GM23248 (cell line): ENCODE measurements around the gene ITPRIPL1. TPM values are rescaled to one million over a fixed set of nuclear protein-coding genes. Genes with fewer than 3 reads are reported as not detected.

Experiments
- DNase-seq: peaks from one replicate; pipeline ENCODE4 v3.0.0-alpha.2; 2015
- H2AFZ ChIP-seq: fragments of 200-600 bp; sonication (generic); 2 replicates; pipeline ENCODE4 v1.6.1; 2016; ENCODE audit warnings: antibody characterized with exemption
- H3F3A ChIP-seq: fragments of 200-600 bp; sonication (generic); 2 replicates; pipeline ENCODE4 v1.6.1; 2016; ENCODE audit warnings: mild to moderate bottlenecking, antibody characterized with exemption, mixed run types; ENCODE audit not compliant: insufficient read depth
- H3K27ac ChIP-seq: fragments of 200-600 bp; sonication (generic); 2 replicates; pipeline ENCODE4 v1.5.1; 2016; ENCODE audit warnings: mild to moderate bottlenecking
- H3K27me3 ChIP-seq: fragments of 200-600 bp; sonication (generic); replicated peaks from 2 replicates; pipeline ENCODE4 v1.6.1; 2016; ENCODE audit warnings: mild to moderate bottlenecking; ENCODE audit not compliant: insufficient read depth
- H3K36me3 ChIP-seq: fragments of 200-600 bp; sonication (generic); 2 replicates; pipeline ENCODE4 v1.6.1; 2016; ENCODE audit warnings: low read depth, mild to moderate bottlenecking
- H3K4me1 ChIP-seq: fragments of 200-600 bp; sonication (generic); 2 replicates; pipeline ENCODE4 v1.6.1; 2016; ENCODE audit warnings: mild to moderate bottlenecking; ENCODE audit not compliant: insufficient read depth
- H3K4me2 ChIP-seq: fragments of 200-600 bp; sonication (generic); one replicate; pipeline ENCODE4 v1.6.1; 2016; ENCODE audit warnings: mild to moderate bottlenecking; ENCODE audit not compliant: unreplicated experiment
- H3K4me3 ChIP-seq: fragments of 200-600 bp; sonication (generic); 2 replicates; pipeline ENCODE4 v1.5.1; 2016; ENCODE audit warnings: mild to moderate bottlenecking
- H3K79me2 ChIP-seq: fragments of 200-600 bp; sonication (generic); 2 replicates; pipeline ENCODE4 v1.6.1; 2016; ENCODE audit warnings: mild to moderate bottlenecking; ENCODE audit not compliant: insufficient read depth
- H3K9ac ChIP-seq: fragments of 200-600 bp; sonication (generic); 2 replicates; pipeline ENCODE4 v1.6.1; 2016; ENCODE audit warnings: mild to moderate bottlenecking
- H3K9me2 ChIP-seq: fragments of 200-600 bp; sonication (generic); 2 replicates; pipeline ENCODE4 v1.6.1; 2016; ENCODE audit warnings: mixed run types, mild to moderate bottlenecking, moderate library complexity; ENCODE audit not compliant: insufficient read depth
- H3K9me3 ChIP-seq: fragments of 200-600 bp; sonication (generic); one replicate; pipeline ENCODE4 v1.6.1; 2017; ENCODE audit warnings: low read depth
- H4K20me1 ChIP-seq: fragments of 200-600 bp; sonication (generic); 2 replicates; pipeline ENCODE4 v1.6.0; 2016; ENCODE audit not compliant: insufficient read depth
- EZH2 ChIP-seq: fragments of 200-600 bp; sonication (generic); IDR thresholded peaks from 2 replicates; pipeline ENCODE4 v1.6.1; 2018; ENCODE audit warnings: antibody characterized with exemption, mild to moderate bottlenecking; ENCODE audit not compliant: insufficient read depth, poor library complexity, severe bottlenecking
- EZH2phosphoT487 ChIP-seq: fragments of 200-600 bp; sonication (generic); IDR thresholded peaks from 2 replicates; pipeline ENCODE4 v1.6.1; 2018; ENCODE audit warnings: antibody characterized with exemption, moderate library complexity, mild to moderate bottlenecking, low read depth; ENCODE audit not compliant: insufficient read depth
- WGBS, 2 experiments: methylation state at CpG; one replicate each; pipeline ENCODE4 v1.1.6; 2015 to 2017; ENCODE audit warnings: low lambda C conversion rate in 2 of 2, low coverage in 1 of 2; ENCODE audit errors: missing lambda C conversion rate in 2 of 2; 5-methylcytosine and 5-hydroxymethylcytosine counted together
- in situ Hi-C: fragments of 300-500 bp; cut with MboI; formaldehyde crosslinking; loops from 2 replicates; pipeline ENCODE4 v1.15.0; 2020
- polyA plus RNA-seq: library from polyadenylated mRNA; unstranded; fragments of >200 nt; fragmentation: Nextera tagmentation; extraction: Ambion mirVana; gene quantifications from 2 replicates; pipeline ENCODE4 v1.2.1, GENCODE V29; 2016
- total RNA-seq: library from RNA; depleted of rRNA; stranded (reverse); fragments of >200 nt; shearing (Covaris generic); gene quantifications from 2 replicates; pipeline ENCODE4 v1.2.3, GENCODE V29; 2014

Gene ITPRIPL1
- total and polyA plus RNA-seq, 2 experiments from 2014 or later, result 0.19 to 0.32 TPM

GRCh38 chr2:96342085-96342484 lies 17.0 kb downstream of the ITPRIPL1 start:
- Histone ChIP-seq H3K36me3 (no peaks in the 10 kb centered on the region), H3K9ac (no peak overlapping the region), H3K9me2 (no peaks in the 10 kb centered on the region), H3K27me3 (no peaks in the 10 kb centered on the region), H3K9me3 (no peaks in the 10 kb centered on the region), H3K79me2 (peaks cover 52% of the 10 kb centered on the region), H3F3A (no peaks in the 10 kb centered on the region), H2AFZ (no peak overlapping the region), H4K20me1 (no peaks in the 10 kb centered on the region), H3K4me3 (no peak overlapping the region), H3K27ac (no peak overlapping the region), H3K4me2 (no peak overlapping the region), H3K4me1 (no peaks in the 10 kb centered on the region)
- DNase-seq, result peak; percentile 58
- WGBS, 2 experiments, result 81 to 85% methylated on average over 6 of the region's 6 CpGs
- in situ Hi-C loops, result no loop called here
- no peak for TF ChIP-seq EZH2phosphoT487
- no peak for TF ChIP-seq EZH2

GRCh38 chr2:96344011-96344410 lies 18.9 kb downstream of the ITPRIPL1 start:
- H3K79me2 ChIP-seq, result peaks cover 33% of the 10 kb centered on the region
- H3K4me1 ChIP-seq, result no peaks in the 10 kb centered on the region
- no peak overlapping the region for H2AFZ ChIP-seq
- H3F3A ChIP-seq, result no peaks in the 10 kb centered on the region
- H3K36me3 ChIP-seq, result no peaks in the 10 kb centered on the region
- H3K9me3 ChIP-seq, result no peaks in the 10 kb centered on the region
- in situ Hi-C loops, result no loop called here
- H3K9me2 ChIP-seq, result no peaks in the 10 kb centered on the region
- no peak for DNase-seq
- H3K4me2 ChIP-seq, result no peak overlapping the region
- no peaks in the 10 kb centered on the region for H4K20me1 ChIP-seq
- no peak overlapping the region for H3K4me3 ChIP-seq
- no peak overlapping the region for H3K9ac ChIP-seq
- no peaks in the 10 kb centered on the region for H3K27me3 ChIP-seq
- no peak for TF ChIP-seq EZH2phosphoT487
- H3K27ac ChIP-seq, result no peak overlapping the region
- WGBS, 2 experiments, result 97% methylated on average over 5 of the region's 5 CpGs

GRCh38 chr2:96345438-96345837 lies 20.3 kb downstream of the ITPRIPL1 start:
- H3K36me3 ChIP-seq, result no peaks in the 10 kb centered on the region
- 67% methylated on average over 4 of the region's 4 CpGs for WGBS, 2 experiments
- 0 out of 2 replicates have a peak, but pooled peaks cover 20% of the 10 kb centered on the region for H3K79me2 ChIP-seq
- no peak overlapping the region for H3K27ac ChIP-seq
- H2AFZ ChIP-seq, result no peak overlapping the region
- H4K20me1 ChIP-seq, result no peaks in the 10 kb centered on the region
- TF ChIP-seq EZH2phosphoT487 (no peak), EZH2 (no peak)
- no peak overlapping the region for H3K4me3 ChIP-seq
- no peaks in the 10 kb centered on the region for H3K9me2 ChIP-seq
- H3K4me1 ChIP-seq, result no peaks in the 10 kb centered on the region
- no peak overlapping the region for H3K9ac ChIP-seq
- H3K9me3 ChIP-seq, result no peaks in the 10 kb centered on the region
- no peaks in the 10 kb centered on the region for H3F3A ChIP-seq
- no peak overlapping the region for H3K4me2 ChIP-seq
- no peaks in the 10 kb centered on the region for H3K27me3 ChIP-seq
- in situ Hi-C loops, result no loop called here
- peak; percentile 17 for DNase-seq

GRCh38 chr2:96345868-96346462 lies 20.8 kb downstream of the ITPRIPL1 start:
- no peaks in the 10 kb centered on the region for H3K9me2 ChIP-seq
- H3K4me3 ChIP-seq, result no peak overlapping the region
- H4K20me1 ChIP-seq, result no peaks in the 10 kb centered on the region
- H3F3A ChIP-seq, result no peaks in the 10 kb centered on the region
- 97% methylated on average over 6 of the region's 6 CpGs for WGBS, 2 experiments
- no peak overlapping the region for H2AFZ ChIP-seq
- TF ChIP-seq EZH2, result no peak
- TF ChIP-seq EZH2phosphoT487, result no peak
- no peak overlapping the region for H3K27ac ChIP-seq
- no peak for DNase-seq
- H3K4me2 ChIP-seq, result no peak overlapping the region
- no peaks in the 10 kb centered on the region for H3K4me1 ChIP-seq
- in situ Hi-C loops, result no loop called here
- H3K79me2 ChIP-seq, result 0 out of 2 replicates have a peak, but pooled peaks cover 15% of the 10 kb centered on the region
- H3K27me3 ChIP-seq, result no peaks in the 10 kb centered on the region
- no peak overlapping the region for H3K9ac ChIP-seq
- H3K9me3 ChIP-seq, result no peaks in the 10 kb centered on the region
- H3K36me3 ChIP-seq, result no peaks in the 10 kb centered on the region

GRCh38 chr2:96347395-96347794 lies 22.3 kb downstream of the ITPRIPL1 start:
- Histone ChIP-seq H3K4me3 (no peak overlapping the region), H2AFZ (no peak overlapping the region), H3F3A (peaks cover 5% of the 10 kb centered on the region), H3K4me1 (peaks cover under 1% of the 10 kb centered on the region; the same call in 1 of the 2 replicates), H3K9ac (no peak overlapping the region), H3K4me2 (no peak overlapping the region), H3K79me2 (0 out of 2 replicates have a peak, but pooled peaks cover 4% of the 10 kb centered on the region), H3K9me3 (no peaks in the 10 kb centered on the region), H3K9me2 (no peaks in the 10 kb centered on the region), H4K20me1 (no peaks in the 10 kb centered on the region), H3K27me3 (no peaks in the 10 kb centered on the region), H3K36me3 (no peaks in the 10 kb centered on the region), H3K27ac (no peak overlapping the region)
- in situ Hi-C loops, result no loop called here
- no peak for DNase-seq
- whole genome bisulfite sequencing, 2 experiments, result 100% methylated on average over 1 of the region's 1 CpG
- TF ChIP-seq EZH2, result no peak
- TF ChIP-seq EZH2phosphoT487, result no peak
